GM10847 (cell line): ENCODE data around the gene GKN1.

Experiments used
- POLR2A ChIP-seq: IDR thresholded peaks from 2 replicates; pipeline ENCODE4 v1.6.1; 2011; ENCODE audit not compliant: insufficient read length; ENCODE audit errors: extremely low read depth

Gene GKN1

GRCh38 chr2:68948710-68949109 lies 25.7 kb upstream of the GKN1 start:
- no peak for TF ChIP-seq POLR2A

DNA sequence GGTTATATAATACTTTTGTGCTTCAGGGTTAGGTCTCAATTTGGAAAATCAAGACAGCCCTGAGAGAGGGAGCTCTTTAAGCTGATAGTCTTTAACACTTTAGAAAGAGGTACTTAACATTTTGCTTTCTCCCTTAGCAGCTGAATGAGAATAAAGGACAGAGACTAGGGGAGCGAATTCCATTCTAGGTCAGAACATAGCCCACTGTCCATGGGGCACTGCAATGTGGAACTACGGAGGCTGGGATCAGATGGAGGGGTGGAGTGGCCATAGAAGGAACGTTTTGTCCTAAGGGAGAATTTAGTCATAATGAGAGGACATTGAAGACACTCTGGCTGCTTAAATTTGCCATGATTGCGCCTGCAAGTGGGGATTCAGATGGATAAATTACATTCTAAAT lies 22.5 kb upstream of the GKN1 start:
- no peak for TF ChIP-seq POLR2A

- TF ChIP-seq POLR2A: no peak
Measured at GRCh38 chr2:68952887-68953521, 21.4 kb upstream of the GKN1 start, which contains the start of gene GKN2. GKN2 (minus strand) TSS chr2:68952893; CDS start chr2:68952861, 32 bp downstream.

- no peak for TF ChIP-seq POLR2A
Measured at GRCh38 chr2:68959001-68959400, 15.4 kb upstream of the GKN1 start.

DNA sequence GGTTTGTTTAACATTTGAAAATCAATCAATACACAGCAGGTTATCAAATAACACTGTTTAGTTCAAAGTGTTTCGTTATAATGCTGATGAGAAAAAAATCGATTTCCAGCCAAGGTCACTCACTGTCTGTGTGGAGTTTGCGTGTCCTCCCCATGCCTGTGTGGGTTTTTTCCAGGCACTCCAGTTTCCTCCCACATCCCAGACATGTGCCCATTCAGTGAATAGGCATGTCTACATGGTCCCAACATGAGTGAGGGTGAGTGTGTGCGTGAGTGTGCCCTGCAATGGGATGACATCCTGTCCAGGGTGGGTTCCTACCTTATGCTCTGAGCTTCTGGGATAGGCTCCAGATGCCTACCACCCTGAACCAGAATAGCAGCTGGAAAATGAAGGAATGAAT lies 13.1 kb upstream of the GKN1 start:
- TF ChIP-seq POLR2A: no peak

DNA sequence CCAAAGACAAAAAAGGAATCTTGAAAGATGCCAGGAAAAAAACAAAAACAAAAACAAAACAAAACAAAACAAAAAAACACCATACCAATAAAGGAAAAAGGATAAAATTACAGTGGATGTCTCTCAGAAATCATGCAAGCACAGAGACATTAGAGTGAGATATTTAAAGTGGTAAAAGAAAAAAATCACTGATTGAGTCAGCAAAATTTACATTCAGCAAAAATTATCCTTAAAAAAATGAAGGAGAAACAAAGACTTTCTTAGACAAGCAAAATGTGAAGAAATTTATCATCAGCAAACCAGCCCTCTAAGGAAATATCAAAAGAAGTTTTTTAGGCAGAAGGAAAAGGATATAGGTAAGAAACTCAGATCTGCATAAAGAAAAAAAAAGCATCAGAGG lies 10.2 kb upstream of the GKN1 start:
- no peak for TF ChIP-seq POLR2A

DNA sequence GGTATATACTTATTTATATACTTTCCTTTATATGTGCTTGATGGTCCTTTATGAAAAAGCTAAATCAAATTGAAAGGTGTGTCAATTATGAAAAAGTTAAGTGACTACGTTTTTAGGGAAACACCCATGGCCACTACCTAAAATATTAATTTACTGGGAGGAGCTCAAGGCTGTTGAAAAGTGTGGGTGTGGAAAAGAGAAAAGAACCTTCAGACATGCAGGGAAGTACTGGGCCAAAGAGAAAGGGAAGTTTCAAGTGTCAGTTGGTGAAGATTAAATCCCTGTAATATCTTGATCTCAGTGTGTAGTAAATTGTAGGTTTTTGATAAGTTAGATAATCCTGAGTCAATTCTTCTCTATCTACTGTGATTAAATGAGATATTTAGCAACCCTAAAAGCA lies 6.2 kb upstream of the GKN1 start:
- no peak for TF ChIP-seq POLR2A

DNA sequence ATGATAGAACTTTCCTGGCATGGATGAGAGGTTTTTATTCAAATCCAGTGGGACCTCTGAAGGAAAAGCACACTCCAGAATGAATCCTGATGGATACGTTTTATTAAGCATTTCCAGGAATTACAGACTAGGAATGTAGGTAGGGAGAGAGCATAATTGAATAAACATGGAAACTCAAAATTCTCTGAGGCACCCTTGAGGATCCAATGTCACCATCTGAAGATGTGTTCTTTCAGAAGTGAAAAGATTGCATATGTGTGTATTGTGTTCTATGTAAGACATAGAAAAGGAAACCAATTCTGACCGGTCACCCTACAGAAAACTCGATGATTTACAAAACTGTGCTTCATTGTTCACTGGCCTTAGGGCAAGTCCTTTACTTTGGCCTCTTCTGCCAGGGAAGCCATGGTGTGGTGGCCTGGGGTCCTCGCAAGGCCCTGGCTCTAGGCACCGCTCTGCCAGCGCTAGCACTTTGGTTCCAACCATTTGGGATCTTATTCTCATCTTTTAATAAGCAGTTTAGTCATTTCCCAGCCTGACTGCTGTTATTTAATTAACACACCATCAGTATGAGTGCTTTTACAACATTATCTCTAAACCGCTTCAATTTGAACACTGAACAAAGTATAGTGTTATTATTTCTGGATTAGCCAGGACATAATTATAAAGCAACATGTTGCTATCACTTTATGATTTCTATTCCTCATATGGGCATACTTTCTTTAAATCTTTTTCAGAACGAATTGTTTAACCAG lies 4.5 kb upstream of the GKN1 start:
- no peak for TF ChIP-seq POLR2A

DNA sequence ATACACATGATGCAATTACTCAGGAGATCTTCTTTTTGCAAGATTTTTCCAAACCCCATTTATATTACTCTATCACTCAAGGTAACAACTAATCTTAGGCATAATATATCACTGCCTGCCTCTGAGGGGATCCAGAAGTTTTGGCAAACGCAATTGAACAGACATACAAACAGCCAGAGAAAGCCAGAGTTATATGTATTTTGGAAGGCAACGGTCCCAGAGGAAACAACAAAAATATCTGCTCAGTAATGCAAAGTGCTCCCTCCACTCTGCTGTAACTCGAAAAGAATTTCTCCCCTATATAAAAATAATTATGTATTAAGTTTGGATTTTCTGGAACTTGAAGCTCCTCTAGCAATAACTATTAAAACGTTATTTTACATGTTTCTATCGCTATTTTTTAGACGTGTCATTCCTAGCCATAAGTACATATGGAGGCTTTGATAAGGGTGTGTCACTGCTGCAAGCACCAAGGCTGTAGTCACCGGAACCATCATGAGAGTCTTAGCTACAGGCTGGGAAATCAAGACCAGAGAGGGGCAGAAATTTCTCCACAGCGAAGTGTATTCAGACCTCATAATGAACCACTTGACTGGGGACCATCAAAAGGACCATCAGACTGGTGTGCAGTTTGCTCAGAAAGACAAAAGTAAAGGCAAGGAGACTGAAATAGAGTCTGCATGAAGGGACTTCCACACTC lies 3.7 kb upstream of the GKN1 start:
- TF ChIP-seq POLR2A: no peak

DNA sequence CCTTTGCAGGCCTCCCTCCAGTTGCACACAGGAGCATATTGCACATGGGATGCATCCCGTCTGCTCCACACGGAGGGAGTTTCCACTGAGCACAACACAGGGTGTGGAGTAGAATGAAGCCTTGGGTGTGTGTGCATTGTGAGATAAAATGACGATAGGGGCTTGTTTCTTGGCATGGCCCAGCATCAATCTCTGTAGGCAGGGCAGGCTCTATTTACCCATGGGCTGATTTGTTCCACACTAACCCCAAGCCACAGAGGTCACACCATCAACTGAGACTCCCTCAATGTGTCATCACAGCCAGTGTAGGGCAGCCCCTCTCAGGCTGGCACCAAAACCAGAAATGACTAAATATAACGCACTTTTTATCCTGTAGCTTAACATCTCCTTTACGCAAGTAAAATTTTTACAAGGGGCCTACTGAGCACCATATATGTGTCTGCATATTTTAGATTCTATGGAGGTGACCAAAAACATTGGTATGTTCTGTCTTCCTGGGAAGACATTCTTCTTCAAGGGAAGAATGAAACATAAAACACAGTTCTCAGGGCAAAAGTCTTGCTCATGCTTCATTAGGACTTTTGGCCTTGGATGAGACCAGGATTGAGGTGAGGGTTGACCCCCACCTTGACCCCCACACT lies 2.7 kb upstream of the GKN1 start:
- no peak for TF ChIP-seq POLR2A

DNA sequence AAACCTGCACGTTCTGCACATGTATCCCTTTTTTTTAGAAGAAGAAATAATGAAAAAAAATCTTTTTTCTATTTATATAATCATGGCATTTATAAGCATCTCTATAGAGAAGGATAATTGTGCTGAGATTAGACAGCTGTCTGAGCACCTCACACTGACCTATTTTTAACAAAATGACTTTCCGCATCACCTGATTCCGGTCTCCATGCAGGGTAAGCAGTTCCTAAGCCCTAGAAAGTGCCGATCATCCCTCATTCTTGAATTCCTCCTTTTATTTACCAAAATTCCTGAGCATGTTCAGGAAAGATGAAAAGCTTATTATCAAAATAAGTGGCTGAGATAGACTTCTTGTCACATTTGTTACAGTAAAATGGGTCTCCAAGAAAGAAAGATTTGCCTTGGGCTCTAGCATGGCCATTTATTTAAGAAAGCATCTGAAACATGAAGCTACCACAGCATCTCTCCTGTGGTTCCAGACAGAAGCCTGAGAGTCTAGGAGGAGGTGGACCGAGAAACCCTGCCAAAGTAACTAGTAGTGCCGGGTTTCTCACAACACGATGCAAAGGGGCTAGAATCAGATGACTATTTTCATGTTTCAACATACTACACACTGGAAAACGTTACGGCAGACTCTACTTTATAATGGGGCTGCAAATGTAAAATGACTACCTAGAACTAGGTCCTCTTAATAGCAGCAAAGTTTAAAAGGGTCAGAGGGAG lies 670 bp downstream of the GKN1 start:
- no peak for TF ChIP-seq POLR2A

GRCh38 chr2:68975844-68976243 lies 1.4 kb downstream of the GKN1 start:
- TF ChIP-seq POLR2A: no peak

DNA sequence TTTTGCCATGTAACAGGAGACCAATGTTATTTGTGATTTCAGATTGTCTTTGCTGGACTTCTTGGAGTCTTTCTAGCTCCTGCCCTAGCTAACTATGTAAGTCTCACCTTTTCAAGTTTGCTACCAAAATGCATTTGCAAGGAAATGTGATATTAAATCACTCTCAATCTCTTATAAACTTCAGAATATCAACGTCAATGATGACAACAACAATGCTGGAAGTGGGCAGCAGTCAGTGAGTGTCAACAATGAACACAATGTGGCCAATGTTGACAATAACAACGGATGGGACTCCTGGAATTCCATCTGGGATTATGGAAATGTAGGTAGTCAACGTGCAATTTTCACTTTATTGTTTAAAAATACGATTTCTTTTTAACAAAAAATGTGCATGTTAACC lies 3.0 kb downstream of the GKN1 start:
- TF ChIP-seq POLR2A: no peak

GRCh38 chr2:68978098-68978497 lies 3.7 kb downstream of the GKN1 start:
- no peak for TF ChIP-seq POLR2A

GRCh38 chr2:68980956-68981355 lies 6.5 kb downstream of the GKN1 start:
- TF ChIP-seq POLR2A: no peak
